Fibroblast of gingiva (primary cell): ENCODE data around the gene RNF220.

Source experiments
- DNase-seq: peaks from one replicate; pipeline ENCODE4 v3.0.0-alpha.2; 2011; ENCODE audit warnings: low read depth

Gene RNF220

DNA sequence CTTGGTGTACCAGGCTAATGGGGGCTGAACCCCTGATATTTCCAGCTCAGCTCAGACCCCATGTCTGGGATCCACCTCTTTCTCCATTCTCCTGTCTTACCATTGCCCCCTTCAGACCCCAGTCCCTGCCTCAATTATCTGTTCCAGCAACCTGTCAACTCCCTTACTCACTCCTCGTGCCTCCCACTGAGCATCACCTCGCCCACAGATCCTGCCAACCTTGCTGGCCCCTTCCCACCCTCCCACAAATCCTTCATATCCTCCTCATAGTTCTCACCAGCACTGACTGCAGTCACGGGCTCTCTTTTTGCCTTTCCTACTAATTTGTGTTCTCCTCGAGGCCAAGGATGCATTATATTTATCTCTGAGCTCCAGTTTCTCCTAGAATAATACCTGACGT, 206.4 kb downstream of the RNF220 start:
- DNase-seq, result no peak

DNA sequence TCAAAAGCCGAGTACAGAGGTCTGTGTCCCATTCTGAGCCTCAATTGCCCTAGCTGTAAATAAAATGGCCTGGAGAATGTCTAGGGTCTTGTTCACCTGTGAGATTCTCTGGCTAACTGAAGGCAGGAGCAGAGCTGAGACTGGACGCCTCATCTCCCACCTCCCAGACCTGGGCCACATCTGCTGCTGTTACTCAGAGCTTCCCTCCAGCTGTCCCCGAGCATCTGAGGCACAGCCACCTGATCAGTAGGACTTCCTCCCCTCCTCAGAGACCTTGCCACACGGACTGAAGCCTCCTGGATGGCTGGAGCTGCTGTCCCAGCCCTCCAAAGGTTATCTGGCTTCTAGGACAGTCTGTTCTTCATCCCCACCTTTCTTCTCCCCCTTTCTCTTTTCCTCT, 206.8 kb downstream of the RNF220 start:
- no peak for DNase-seq

DNA sequence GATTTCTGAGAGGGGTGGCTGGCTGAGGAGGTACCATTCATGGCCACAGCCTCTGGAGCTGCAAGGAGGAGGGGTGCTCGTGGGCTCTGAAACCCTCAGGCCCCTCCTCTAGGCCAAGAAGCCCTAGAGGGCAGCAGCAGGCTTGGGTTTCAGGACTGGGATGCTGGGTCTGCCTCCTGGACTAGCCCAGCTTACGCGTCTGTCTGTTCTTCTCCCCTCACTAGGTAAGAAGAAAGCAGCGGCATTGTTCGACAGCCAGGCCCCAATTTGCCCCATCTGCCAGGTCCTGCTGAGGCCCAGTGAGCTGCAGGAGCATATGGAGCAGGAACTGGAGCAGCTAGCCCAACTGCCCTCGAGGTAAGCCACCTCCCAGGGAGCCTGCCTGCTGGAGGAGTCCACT, 208.9 kb downstream of the RNF220 start:
- DNase-seq, result no peak

DNA sequence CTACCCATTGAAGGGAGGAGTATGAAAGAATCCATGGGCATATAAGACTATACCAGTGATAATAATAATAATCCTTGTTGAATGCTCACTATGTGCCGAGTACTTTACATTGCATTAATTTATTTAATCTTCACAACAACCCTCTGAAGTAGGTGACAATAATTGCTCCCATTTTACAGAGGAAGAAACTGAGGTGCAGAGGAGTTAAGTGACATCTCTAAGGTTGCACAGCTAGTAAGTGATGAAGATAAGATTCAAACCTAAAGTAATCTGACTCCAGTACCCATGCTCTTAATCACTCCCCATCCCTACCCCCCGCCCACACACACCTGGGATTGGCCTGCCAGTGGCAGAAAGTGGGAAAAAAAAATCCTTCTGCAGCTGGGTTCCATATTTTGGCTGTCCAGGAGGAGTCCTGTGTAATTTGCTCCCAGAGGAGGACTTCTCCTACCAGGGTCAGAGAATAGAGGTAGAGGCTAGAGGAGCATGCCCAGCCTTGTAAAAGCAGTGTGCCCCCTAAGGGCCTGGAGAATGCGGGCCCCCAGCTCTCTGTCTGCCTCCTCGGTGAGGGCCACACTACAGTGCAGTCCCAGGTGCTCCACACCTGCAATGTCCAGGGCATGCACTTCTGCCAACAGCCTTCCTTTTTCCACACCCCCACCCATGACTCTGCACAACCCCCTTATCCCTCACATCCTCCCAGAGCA, 211.4 kb downstream of the RNF220 start:
- no peak for DNase-seq

DNA sequence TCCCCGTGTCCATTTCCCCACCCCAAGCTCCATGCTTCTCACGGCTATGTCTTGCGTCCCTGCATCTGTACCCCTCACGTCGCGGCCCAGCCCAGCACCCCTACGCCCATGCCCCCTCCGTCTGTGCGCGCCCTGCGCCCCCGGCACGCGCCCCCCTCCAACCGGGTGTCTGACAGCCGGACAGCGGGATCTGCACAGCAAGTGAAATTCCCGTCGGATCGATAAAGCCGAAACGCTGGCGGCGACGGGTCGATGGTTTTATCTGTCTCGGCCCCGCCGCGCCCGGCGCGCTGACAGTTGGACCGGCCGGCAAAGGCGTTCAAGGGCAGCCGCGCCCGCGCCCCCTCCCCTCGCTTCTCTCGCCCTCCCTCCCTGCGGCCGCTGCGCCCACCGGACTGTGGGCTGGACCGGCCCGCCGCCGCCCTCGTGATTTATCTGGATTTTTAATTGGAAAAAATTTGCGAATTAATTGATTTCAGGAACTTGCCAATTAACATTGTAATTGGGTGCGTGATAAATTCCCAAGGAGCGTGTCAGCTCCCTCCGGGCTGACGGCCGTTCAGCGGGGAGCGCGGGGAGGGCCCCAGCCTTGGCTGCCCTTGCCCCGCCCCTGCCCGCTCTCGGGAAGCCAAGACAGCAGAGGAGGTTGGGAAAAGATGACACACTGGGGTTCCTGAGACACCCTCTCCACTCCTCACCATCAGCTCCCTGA, 212.1 kb downstream of the RNF220 start:
- DNase-seq, result peak; percentile 57

DNA sequence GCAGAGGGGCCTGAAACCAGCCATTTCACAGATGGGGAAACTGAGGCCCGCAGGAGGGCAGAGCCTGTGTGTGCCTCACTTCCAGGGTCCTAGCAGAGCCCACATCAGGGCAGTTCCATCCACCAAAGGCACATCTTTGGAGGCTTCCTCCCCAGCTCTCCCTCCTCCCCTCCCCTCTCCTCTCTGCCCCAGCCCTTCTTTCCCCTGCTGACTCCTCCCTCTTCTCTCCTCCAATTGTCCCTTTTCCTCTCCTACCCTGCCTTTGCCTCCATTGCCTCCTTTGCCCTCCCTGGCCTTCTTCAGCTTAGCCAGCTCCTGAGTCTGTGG, 212.6 kb downstream of the RNF220 start:
- DNase-seq, result no peak

DNA sequence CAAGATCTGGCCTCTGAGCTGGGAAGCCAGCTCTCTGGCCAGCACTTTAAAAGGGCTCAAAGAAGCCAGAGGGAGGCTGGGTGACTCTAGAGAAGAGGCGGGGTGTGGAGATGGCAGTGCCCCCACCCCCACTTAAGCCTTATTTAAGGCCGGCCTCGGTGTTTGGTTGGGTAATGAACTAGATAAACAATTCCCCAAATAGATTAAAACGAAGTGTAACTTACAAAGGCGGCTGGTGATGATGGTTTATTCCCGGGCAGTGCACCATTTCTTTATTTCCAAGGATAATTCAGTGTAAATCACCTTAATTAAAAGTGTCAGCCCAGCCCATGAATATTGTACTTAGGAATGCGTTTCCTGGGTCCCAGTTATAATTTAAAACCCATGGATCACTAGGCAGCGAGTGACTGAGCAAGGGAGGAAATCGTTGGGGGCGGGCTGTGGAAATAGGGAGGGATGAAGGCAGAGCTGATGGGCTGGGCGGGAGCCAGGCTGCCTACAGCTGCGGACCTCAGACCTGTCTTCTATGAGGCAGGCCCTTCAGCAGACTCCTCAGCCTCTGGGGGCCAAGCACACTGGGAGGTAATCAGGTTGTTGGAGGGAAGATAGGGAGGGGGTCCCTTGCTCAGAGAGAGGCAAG, 214.3 kb downstream of the RNF220 start:
- peak; percentile 89 for DNase-seq

DNA sequence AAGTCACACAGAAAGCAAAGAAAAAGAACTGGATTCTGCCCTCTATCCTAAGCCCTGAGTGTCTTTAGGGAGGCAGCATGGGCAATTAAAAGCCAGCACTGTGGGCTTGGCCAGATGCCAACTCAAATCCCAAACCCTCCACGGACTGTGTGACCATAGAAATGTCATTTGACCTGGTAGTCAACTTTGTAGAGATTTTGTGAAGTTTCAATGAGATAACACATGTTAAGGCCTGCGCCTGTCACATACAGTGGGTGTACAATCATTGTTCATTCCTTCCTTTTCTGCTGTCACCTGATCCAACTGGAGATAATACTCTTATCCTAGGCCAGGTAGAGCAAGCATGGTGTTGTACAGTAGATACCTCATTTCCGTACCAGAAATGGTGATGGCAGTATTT, 215.0 kb downstream of the RNF220 start:
- no peak for DNase-seq

DNA sequence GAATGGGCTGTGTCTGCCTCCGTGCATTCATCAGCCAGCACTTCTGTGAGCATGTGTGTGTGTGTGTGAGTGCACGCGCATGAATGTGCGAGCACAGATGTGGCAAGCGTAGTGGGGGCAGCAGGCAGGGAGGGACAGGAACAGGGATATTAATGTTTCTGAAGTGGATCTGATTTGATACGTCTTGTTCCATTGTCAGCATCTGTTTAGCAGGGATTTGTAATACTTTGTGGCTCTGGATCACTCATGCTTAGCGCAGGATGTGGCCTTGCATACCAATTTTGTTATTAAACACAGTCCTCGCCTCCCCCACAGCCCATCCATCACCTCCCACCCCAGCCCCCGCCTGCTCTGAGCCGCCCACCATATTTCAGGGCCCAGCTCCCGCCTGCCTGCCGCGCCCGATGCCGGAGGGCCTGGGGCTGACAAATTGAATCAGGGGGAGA, 216.8 kb downstream of the RNF220 start:
- peak; percentile 36 for DNase-seq

DNA sequence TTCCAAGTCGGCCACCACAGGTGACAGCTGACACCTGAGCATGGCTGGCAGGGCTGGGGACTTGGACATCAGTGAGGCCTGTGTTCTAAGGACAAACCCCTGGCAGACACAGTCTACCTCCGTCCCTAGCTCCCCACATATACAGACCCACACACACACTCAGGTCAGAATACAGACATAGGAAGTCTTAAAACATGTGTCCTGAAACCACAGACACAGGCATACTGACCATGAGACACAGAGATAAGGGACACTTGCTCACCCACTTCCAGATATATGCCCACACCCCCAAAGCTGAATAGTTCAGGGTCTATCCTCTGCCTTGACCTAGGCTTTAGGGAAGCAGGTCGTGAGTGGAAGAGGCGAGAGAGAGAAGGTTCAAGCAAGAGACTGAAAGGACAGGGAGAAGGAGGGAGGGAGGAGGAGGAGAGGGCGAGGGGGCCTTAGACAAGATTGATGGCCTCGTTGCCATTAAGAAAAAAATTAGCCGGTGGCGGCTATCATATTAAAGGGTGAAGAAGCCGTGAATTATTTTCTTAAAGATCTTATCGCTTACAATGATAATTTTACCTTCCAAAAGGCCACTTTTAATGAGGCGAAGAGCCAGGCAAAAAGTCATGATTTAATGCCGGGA, 219.3 kb downstream of the RNF220 start:
- DNase-seq, result no peak

DNA sequence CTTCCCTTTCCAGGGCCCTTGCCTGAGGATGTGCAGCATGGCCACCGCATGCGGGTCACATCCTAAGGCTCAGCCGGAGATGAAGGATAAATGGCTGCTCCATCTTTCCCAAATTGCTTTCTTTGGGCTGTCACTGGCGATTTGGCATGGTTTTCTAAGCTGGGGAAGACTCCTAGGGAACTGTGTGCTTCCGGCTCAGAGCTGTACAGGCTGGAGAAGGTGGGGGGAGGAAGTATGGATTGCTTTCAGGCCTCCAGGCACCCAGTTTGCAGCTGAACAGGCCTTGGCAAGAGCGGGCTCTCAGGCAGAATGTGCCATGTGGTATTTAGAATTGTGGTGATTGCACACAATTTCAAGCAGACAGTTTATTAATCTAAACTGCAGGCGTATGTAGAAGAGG, 220.3 kb downstream of the RNF220 start:
- no peak for DNase-seq

DNA sequence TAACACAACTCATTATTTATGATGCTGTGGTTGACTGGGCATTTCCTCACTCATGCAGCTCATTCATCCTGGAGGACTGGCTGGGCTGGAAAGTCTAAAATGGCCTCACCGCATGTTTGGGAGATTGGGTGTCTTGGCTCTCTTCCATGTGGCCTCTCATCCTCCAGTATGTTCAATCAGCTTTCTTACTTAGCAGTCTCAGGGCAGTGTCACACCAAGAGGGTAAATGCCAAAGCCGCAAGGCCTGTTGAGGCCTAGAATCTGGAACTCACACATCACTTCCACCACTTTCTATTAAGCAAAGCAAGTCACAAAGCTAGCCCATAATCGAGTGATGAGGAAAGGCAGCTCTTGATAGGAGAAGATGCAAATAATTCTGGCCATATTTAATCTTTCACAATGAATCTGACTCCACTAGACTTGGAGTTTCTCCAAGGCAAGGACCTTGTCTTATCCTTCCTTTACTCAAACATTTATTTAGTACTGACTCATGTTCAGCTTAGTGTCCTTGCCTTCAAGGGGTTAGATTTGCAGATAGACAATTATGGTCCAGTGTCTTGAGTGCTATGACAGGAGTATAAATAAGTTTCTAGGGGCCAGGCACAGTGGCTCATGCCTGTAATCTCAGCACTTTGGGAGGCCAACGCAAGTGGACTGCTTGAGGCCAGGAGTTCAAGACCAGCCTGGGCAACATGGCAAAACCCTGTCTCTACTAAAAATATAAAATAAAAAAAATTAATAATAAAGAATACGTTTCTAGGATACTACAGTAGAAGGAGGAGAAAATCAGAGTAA, 224.1 kb downstream of the RNF220 start:
- DNase-seq, result peak; percentile 79

DNA sequence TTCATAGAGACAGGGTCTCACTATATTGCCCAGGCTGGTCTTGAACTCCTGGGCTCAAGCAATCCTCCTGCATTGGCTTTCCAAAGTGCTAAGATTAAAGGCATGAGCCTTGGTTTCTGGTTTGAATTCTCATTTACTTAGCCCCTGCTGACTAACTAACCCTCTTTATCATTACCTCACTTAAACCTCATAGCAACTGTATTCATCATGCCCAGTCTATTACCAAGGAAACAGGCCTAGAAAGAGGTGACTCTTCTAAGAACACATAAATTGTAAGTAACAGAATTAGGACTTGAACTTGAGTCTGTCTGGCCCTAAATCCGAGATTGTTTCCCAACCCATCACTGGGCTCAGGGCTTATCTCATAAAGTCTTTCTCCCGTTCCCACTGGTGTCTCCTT, 225.1 kb downstream of the RNF220 start:
- no peak for DNase-seq

DNA sequence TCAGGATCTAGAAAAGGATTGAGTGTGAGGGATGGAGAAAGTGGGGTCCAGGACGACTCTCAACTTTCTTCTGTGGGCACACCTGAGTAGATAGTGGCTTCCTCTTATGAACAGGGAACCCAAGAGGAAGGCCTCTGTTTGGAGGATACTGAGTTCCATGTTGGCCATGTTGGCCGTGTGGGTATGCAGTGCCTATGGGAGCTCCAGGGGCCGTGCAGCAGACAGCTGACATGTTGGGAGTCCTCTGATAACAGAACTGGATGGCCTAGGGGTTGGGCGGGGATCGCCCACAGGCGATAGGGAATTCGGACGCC, 226.2 kb downstream of the RNF220 start:
- DNase-seq, result no peak

DNA sequence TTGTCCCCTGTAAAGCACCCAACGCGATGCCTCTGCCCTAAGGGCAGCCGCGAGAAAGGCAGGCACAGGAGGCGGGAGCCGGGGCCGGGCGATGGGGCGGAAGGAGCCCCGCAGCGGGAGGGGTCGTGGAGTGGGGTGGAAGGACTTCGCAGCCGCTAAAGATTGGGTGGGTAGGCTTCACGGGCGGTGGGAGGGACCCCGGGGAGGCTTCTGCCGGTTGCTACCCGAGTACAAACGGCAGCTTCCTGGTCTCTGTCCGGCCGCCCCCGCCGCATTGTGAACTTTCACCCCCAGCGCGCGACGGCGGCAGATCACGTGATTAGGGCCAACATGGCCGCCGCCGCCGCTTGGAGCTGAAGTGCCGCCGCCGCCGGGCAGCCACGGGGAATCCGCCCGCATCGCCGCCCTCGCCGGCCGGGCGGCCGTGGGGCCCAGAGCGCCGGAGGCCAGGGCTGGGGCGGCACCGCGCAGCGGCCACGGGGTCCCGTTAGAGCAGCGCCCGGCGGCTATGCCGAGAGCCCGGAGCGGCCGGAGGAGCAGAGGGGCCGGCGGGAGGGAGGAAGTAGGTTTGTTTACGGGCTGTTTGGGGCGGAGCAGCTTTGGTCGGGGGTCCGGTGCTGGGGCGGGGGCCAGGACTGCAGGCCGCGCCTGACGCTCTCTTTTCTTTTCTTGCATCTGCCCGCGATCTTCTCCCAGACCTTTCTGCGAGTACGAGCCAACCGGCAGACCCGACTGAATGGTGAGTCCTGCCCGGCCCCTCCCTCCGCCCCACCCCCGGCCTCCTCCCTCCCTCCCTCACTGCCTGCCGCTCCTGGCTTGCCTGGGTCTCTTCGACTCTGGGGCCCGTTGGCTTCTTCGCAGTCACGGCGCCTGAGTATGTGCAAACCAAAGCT, 226.8 kb downstream of the RNF220 start:
- peak; percentile 86 for DNase-seq

DNA sequence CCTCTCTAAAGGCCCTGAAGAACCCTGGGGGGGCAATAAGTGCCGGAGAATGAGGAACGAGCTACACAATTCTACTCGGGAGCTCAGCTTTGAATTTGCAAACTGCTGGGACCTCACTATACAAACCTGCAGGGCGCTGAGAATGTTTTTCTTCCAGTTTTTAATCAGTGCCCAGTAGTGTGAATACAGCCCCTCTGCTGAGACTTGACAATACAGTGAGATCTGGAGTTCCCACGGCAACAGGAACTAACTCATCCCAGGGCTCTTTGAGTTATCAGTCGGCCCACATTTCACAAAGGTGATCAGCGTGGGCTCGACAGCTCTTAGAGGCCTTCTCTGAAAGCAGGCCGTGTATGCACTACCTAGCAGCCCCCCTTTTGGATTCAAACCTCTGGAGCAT, 227.5 kb downstream of the RNF220 start:
- no peak for DNase-seq

DNA sequence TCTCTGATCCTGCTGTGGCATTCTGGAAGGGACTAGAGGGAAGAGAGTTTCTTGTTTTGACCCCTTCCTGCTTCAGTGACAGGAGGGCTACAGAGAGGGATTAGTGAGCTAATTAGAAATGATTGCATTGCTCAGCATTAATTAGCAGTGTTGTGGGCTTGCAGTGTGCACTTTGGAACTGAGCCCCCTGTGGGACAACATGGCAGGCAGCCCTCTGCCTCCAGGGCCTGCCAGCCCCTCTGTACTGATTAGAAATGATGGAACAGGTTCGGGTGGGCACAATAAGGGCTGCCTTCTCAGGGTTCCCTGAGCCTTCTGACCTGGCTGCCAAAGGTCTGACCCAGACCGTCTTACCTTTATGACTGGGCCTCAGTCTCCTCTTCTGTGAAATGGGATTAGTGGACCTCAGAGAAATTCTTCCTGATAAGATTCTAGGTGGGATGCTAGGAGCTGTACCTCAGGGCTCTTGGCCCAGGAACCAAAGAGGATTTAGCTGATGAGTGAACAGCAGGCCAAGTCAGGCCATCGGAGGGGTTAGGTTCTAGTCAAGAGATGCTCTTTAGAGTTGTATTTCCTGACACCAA, 229.6 kb downstream of the RNF220 start:
- no peak for DNase-seq

DNA sequence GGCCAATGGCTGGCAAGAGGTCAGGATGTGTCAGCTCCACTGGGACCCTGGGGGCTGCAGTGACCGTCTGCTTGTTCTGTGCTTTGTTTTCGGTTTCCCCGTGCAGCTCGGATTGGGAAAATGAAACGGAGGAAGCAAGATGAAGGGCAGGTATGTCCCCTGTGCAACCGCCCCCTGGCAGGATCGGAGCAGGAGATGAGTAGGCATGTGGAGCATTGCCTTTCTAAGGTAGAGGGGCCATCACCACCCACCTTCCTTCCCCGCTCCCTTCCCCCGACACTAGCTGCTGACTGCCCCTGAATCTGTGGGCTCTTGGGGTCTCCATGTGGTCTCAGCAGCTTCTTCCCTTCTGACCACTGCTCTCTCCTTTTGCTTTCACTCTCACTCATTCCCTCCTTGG, 230.4 kb downstream of the RNF220 start:
- DNase-seq, result no peak

DNA sequence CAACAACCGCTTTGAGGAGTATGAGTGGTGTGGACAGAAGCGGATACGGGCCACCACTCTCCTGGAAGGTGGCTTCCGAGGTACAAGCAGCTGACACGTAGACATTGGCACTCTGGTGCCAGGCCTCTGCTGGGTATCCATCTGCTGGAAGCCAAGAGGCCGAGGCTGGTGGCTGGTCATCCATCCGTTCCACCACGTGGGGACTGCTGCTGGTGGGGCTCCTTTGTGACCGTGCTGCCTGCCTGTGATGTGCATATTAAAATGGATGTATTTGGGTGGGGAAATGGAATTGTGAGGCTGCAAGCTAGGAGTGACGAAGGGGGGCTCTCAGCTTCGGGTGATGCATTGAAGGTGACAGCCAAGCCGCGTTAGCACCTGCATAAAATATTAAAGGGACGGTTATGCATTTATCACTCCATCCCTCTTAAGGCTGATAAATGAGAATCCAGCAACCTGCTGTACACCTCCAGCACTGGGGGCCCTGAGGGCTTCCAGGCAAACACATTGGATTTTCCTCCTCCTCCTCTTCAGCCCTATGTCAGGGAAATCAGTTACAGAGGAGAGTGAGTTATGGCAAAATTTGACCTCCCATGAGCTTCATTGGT, 231.1 kb downstream of the RNF220 start:
- DNase-seq, result no peak
